NCI-H187 (cell line): ENCODE data around the gene HTR3C.
"Not testable (repeated sequence)": the region's sequence is repeated elsewhere in the genome, so short reads cannot be mapped to it uniquely, and the experiment has no call there.

Experiments used
- DNase-seq, 2 experiments: peaks; one replicate each; lab custom pipeline; 2025; lab: John Stamatoyannopoulos, UW

HTR3C gene

DNA sequence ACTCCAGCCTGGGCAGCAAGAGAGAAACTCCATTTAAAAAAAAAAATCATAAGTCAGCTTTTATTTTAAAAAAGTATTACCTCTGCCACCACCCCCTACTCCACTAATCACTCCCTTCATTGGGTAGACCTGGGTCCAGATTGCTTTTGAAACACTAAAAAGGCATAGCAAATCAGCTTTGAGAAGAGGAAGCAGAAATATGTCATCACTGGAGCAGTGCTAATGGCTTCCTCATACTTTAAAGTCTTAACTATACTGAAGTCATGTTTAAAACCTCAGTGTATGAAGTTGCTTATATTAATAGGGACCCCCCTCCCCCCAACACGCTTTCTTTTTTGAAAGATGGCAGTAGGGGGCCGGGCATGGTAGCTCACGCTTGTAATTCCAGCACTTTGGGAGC lies 22.3 kb upstream of the HTR3C start:
- DNase-seq = no peak

DNA sequence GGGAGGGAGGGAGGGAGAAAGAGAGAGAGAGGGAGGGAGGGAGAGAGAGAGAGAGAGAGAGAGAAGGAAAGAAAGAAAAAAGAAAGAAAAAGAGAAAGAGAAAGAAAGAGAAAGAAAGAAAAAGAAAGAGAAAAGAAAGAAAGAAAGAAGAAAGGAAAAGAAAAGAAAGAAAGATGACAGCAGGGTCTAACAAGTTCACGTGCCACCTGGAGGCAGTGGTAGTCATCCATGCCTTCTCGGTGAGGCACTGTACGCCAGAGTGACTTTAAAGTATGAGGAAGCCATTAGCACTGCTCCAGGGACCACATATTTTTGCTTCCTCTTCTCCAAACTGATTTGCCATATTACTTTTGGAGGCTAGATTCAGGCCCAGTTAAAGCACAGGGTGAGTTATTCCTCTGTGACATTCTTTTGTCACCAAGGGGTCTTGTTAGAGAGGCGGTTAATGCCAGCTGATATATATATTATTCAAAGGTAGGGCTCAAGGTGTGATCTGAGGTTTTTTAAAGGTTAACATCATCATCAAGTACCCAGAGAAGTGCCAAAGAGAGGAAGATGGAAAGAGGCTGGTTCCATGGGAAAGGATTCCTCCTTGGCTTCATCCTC lies 21.6 kb upstream of the HTR3C start, which contains the start of gene HTR3D:
Gene HTR3D (plus strand): TSS at position 556 of the 606 bp plus-strand sequence. CDS start 0 bp downstream, at position 556.
- DNase-seq = no peak

DNA sequence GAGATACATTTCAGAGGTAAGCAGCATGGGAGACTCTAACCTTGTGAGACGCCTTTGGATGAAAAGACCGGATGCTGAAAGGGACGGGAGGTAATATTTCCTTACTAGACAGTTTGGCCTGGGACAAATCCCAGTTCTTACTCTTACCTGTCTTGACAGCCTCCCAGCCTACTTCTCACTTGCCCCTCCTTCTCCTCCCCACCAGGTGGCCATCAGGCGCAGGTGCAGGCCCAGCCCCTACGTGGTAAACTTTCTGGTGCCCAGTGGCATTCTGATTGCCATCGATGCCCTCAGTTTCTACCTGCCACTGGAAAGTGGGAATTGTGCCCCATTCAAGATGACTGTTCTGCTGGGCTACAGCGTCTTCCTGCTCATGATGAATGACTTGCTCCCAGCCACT lies 15.0 kb upstream of the HTR3C start:
- no peak for DNase-seq

- not testable (repeated sequence) for DNase-seq
These were observed 14.5 kb upstream of the HTR3C start for GRCh38 chr3:184038307-184038706.

GRCh38 chr3:184039414-184039813 lies 13.4 kb upstream of the HTR3C start:
- no peak for DNase-seq

DNA sequence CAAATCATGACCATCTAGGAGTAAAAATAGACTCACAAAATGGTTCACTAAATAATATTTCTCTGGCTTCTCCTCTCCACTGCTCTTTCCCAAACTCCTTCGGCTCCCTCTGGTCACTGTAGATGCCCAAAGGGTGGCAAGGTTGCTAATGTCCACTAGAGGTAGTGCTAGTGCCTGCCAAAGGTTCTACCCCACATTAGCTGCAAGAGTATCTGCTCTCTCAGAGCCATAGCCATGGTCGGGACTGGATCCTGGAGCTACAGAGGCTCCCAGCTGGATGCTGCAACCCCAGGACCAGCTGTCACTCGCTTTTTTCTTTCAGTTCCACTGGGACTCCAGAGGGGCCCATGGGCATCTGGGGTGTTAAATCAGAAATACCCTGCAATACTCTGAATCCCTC lies 12.8 kb upstream of the HTR3C start:
- DNase-seq = no peak

DNA sequence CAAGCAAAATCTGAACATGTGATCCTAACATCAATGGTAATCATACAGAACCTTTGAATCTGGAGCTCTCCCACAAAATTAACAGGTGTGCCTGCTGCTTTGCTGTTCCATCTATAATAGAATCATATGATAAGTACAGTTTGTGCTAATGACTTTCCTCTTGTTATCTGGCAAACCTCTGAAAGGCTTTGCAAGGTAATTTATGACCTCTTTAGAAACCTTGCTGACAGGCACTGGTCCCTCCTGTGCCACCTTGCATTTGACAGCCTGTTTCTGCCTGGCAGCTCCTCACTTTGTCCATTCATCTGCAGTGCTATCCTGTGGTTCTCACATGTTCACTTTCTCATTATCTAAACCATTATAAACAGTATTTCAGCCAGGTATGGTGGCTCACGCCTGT lies 10.2 kb upstream of the HTR3C start:
- DNase-seq = peak in 1 of 2 experiments; percentile 21

- DNase-seq = no peak
These were observed 6.9 kb upstream of the HTR3C start for GRCh38 chr3:184045995-184046394.

GRCh38 chr3:184050217-184050847 lies 2.5 kb upstream of the HTR3C start:
- DNase-seq = no peak

DNA sequence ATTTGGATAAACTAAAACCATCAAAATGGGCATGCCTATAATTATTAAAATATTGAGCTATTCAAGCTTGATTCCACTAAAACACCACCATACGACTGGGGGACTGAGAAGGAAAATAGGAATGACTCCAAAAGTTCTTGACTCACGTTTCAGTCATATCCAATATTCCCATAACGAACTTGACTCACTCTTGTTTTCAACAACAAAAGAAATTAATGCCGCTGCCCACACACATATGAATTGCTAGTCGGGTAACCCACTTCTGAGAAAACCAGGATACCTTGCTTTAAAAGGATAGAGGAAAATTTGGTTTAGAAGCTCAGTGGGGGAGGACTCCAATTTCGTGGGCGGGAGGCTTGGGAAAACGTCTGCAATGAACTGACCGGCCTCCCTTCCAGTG lies 5.2 kb downstream of the HTR3C start:
- DNase-seq = no peak

- DNase-seq = no peak
These were observed 6.6 kb downstream of the HTR3C start for GRCh38 chr3:184059424-184059823.

- no peak for DNase-seq
These were observed 9.8 kb downstream of the HTR3C start for GRCh38 chr3:184062637-184063036.

DNA sequence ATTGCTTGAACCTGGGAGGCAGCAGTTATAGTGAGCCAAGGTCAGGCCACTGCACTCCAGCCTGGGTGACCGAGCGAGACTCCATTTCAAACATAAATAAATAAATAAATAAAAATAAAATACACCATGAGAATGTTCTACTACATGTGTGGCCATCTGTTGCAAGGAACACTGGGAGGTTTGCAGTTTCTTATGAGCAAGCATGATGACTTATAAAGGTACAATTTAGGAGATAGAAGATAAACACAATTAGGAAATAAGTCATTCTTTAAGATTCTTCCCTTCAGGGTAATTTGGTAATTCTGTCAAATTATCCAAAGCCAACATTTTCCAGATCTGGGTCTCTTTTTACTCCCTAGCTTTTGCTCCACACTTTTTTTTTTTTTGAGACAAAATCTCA lies 13.4 kb downstream of the HTR3C start:
- DNase-seq = no peak

DNA sequence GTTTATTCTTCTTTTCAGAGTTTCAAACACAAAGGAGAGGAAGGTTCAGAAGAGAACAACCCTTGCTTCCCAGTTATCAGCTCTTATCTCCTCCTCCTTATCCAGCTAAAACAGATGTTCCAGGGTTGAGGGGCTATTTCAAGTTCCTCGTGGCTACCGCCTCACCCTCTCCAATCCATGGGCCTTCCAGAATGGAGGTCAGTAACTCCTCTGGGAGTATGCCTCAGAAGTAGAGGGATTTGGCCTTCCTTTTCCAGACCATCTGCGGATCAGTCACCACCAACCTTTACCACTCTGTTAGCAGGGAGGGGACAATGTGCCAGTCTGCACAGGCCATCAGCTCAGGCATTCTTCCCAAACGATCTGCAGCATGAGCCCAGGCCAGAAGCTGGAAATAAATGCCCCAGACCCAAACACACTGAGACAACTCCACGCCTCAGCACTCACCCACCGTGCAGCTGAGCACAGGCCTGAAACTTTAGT lies 14.8 kb downstream of the HTR3C start:
- DNase-seq = no peak

DNA sequence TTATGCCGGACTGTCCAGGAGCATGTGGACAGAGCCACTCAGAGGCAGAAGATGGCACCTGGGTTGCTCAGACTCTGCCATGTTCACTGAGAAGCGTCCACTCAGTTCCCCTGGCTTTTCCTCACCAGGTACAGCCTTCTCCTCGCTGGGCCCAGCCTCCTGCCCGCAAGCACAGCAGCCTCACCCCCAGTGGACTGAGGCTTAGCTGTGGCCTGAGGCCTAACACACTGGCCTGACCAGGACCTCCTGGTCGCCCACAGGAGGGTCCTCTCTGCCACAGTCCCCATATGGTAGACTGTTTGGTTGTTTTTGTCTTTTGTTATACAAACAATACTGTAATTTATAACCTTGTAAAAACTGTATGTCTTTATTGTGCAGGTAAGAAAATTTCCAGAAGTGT lies 15.5 kb downstream of the HTR3C start:
- DNase-seq = no peak

GRCh38 chr3:184071142-184071541 lies 18.3 kb downstream of the HTR3C start:
- not testable (repeated sequence) for DNase-seq

- no peak for DNase-seq
These were observed 20.8 kb downstream of the HTR3C start for GRCh38 chr3:184073621-184074020.

DNA sequence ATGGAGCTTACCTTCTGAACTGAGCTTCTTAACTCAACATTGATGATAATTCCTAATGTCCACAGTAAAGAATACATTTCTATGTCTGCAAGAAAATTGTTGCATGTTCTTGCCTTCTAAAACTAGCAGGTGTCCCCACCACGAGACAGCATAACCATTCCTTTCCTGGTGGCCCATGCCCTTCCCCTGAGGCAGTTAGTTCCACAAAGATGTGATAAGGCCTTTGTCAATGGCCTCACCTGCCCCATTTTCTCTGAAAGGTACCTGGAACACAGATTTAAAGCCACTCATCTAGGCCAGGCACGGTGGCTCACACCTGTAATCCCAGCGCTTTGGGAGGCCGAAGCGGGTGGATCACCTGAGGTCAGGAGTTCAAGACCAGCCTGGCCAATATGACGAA lies 23.1 kb downstream of the HTR3C start:
- DNase-seq = no peak

DNA sequence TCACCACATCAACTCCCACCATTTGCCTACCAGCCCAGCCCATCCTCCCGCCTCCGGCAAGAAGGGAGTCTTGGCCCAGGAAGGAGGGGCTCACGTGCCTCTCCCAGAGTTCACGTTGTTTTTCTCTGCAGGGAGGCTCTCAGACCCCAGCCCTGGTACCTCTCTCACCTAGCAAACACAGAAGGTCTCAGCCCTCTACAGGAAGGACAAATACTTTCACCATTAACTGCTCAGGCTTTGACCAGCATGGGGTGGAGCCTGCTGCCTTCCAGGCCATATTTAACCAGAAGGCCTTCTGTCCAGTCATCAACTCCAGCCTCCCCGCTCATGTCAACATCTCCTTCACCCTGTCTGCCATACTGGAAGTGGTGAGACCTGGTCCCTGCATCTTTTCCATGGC lies 25.0 kb downstream of the HTR3C start:
- DNase-seq = no peak

DNA sequence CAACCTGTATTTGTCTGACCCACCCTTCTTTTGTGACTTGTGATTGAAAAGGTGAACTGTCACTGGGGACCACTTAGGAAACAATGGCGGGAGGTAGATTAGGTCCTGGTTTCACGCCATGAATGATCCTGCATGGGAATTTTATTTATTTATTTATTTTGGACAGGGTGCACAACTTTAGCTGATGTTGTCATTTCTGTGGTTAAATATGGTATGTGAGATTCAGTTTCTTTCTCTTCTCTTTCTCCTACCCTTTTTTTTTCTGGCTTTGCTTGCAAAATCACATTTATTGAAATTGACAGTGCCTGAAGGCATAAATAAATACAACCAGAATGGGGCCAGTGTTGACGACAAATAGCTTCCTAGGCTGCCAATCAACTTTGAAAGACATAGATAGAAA lies 26.0 kb downstream of the HTR3C start:
- DNase-seq = no peak

DNA sequence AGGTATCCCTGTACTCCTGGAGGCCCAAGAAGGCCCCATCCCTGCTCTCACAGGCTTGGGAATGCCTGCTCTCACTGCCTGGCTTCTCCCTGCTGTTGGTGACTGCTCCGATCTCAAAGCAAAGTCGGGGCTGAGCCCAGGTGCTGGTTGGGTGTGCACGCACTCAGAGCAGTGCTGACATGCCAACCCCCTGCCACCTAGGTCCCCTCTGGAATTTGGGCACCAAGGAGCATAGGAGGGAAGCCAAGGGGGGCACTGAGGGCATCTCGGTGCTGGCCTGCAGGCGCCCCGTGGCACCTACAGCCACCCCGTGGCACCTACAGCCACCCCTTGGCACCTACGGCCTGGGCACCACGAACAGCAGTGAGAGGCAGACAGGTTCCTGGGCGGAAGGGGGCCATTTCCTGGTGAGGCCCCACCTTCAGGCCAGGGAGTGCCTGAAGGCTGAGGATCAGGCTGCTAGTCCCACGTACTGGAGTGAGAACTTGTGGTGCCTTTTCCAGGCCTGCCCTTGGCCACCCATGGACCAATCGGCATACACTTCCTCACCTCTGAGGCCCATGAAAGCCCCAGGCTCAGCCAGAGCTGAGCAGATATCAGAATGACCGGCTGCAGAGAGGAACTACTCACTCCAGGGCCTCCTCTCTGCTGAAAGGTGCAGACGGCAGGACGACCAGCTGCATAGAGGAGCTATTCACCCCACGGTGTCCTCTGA lies 28.4 kb downstream of the HTR3C start:
- DNase-seq = no peak

- DNase-seq = no peak
These were observed 29.2 kb downstream of the HTR3C start for GRCh38 chr3:184082034-184082433.

DNA sequence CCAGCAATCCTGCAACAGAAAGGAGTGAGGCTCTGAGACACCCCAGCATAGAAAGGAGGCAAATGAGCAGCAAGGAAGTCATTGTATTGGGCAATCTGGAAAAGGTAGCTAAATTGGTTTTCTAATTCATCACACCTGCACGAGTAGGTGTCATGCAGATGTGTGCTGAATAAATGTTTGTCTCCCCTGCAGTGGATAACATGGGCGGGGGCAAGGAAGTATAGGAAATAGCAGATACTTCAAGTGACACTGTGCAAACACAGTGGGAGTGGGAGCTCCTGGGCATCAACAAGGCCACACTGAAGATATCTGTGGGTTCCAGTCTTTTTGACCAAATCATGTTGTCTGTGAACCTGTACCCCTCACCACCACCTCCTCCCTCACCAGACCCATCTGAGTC lies 29.6 kb downstream of the HTR3C start:
- no peak for DNase-seq
